Fibroblast of peridontal ligament (primary cell): ENCODE measurements around the gene UBE2O.

Source experiments
- DNase-seq: peaks from one replicate; pipeline ENCODE4 v3.0.0-alpha.2; 2010; ENCODE audit errors: extremely low read depth

UBE2O gene

DNA sequence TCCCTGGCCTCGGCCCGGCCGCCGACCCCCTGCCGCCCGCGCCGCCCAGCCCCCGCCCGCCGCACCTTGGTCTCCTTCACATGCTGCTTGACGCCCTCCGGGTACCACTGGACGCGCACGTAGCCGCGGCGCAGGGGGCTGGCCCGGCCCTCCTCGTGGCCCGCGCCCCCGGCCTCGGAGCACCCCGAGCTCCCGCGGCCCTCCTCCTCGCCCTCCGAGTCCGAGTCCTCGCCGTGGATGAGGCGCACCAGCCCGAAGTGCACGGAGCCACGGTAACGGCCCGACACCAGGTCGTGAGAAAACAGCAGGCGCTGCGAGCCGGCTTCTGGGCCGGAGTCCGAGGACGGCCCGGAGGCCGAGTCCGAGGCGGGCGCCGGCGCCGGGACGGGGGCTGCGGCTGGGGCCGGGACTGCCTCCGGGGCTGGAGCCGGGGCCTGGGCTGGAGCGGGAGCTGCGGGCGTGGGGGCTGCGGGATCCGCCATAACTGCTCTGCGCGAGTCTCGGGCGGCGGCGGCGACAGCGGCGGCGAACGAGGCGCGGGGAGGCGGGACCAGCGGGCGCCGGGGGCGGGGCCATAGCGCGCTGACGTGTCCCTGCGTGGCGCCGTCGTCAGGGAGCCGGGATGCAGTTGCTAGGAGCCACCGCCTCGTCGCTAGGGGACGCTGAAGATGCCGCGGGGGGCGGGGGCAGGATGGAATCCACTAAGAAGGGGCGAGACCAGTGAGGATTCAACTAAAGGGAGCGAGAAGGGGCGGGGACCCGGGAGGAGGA lies at the start of gene UBE2O:
Gene UBE2O (minus strand): TSS at position 493 of the 771 bp plus-strand sequence. CDS start 11 bp downstream, at position 482.
- DNase-seq: peak; percentile 72

GRCh38 chr17:76501827-76502307 lies 48.9 kb upstream of the UBE2O start:
- DNase-seq: no peak

DNA sequence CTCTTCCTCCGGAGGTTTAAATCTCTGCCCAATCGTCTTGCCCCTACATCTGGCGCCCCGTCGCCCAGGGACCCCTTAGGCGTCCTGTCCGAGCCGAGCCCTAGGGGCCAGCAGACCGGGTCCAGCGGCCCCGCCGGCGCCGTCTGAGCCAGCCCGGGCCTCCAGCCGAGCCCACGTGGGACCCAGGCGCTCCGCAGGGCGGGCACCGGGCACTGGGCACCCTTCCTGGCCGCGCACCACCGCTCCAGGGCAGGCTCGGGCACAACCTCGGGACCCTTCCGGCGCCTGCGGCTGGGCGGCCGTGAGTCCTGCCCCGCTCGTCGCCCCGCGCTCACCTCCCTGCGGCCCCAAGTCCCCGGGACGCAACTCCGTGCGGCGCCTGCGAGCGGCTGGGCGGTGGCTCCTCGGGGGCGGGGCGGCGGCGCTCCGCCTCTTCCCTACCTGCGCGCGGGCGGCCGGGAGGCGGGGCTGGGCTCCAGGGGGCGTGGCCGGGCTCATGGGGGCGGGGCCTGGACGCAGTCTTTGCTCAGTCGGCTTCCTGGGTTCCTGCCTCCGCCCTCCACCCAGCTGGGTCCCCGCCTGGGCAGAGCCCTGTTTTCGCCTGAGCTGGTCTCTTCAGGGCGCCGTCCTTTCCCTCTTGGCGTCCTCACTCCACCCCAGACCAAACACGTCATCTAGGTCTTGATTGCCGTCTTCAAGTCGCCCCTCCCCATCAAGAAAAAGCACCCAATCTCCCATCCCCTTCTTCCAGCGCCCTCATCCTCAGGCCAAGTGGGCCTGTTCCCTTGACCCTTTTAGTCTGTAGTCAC lies 48.3 kb upstream of the UBE2O start, which contains the start of gene RHBDF2:
Gene RHBDF2 (minus strand): TSS at position 406 of the 809 bp plus-strand sequence. CDS start 19,899 bp downstream, outside the sequence.
- DNase-seq: peak; percentile 51

DNA sequence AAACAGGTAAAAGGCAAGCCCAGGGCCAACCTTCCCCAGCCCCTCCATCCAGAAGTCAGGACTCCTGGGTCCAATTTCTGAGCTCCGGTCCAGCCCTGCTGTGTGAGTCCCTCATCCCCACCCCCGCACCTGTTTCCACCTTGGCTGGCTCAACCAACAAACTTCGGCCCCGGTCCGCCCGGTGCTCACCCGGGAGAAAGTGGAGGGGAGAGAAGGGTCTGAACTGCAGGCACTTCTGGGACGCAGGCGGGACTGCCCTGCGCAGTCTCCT lies 47.7 kb upstream of the UBE2O start:
- DNase-seq: no peak

GRCh38 chr17:76500074-76500746 lies 47.3 kb upstream of the UBE2O start:
- no peak for DNase-seq

GRCh38 chr17:76499267-76499667 lies 46.3 kb upstream of the UBE2O start:
- no peak for DNase-seq

DNA sequence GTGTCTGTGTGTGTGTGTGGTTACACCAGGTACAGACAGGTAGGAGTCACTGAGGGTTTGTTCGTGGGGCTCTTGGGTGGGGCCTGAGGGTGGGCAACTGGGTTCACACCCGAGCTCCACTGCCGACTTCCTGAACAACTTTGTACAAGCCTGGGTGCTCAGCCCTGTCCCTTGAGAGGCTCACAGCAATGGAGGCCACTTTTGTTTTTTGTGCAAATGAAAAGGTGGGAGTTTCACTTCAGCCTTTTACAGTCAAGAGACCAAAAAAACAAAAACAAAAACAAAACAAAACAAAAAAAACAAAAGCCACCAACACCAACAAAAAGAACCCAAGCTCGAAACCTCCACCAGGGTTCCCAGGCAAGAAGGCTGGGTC lies 45.9 kb upstream of the UBE2O start:
- no peak for DNase-seq

- peak; percentile 46 for DNase-seq
Observed at GRCh38 chr17:76497979-76498875, 45.3 kb upstream of the UBE2O start.

GRCh38 chr17:76497699-76497978 lies 44.7 kb upstream of the UBE2O start:
- no peak for DNase-seq

GRCh38 chr17:76496464-76496863 lies 43.5 kb upstream of the UBE2O start:
- DNase-seq: no peak

- DNase-seq: no peak
Observed at GRCh38 chr17:76495663-76496400, 42.9 kb upstream of the UBE2O start.

DNA sequence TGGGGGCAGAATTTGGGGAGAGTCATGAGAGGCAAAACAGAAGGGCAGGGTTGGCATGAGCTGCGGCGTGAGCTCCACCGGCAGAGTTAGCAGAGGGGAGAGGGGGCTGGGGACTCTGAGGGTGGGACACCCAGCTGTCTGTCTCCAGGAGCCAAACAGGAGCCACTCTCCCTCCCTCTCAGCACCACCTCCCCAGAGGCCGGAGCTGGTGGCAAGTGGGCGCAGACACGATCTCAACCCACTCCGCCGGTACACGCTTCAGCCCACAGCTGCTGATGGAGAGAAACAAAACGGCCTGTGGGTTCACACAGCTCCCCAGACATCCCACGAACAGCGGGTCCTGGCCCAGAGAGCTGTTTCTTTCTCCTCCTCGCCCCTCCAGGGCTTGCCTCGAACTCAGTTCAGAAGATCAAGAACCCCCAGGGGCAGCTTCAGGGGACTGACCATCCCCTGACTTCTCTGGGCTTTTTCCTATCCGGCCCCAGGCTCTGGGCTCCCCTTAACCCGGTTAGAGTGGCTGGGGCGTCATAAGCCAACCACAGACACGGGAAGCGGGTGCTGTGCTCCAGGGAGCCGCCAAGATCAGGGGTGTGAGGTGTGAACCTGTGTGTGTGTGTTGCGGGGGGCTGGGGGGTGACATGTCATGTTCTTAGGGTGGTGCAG lies 40.7 kb upstream of the UBE2O start:
- DNase-seq: no peak

GRCh38 chr17:76492989-76493501 lies 40.1 kb upstream of the UBE2O start:
- peak; percentile 66 for DNase-seq

- DNase-seq: no peak
Observed at GRCh38 chr17:76492123-76492988, 39.4 kb upstream of the UBE2O start.

GRCh38 chr17:76491271-76492122 lies 38.5 kb upstream of the UBE2O start:
- no peak for DNase-seq

- no peak for DNase-seq
Observed at GRCh38 chr17:76490112-76490710, 37.3 kb upstream of the UBE2O start.

DNA sequence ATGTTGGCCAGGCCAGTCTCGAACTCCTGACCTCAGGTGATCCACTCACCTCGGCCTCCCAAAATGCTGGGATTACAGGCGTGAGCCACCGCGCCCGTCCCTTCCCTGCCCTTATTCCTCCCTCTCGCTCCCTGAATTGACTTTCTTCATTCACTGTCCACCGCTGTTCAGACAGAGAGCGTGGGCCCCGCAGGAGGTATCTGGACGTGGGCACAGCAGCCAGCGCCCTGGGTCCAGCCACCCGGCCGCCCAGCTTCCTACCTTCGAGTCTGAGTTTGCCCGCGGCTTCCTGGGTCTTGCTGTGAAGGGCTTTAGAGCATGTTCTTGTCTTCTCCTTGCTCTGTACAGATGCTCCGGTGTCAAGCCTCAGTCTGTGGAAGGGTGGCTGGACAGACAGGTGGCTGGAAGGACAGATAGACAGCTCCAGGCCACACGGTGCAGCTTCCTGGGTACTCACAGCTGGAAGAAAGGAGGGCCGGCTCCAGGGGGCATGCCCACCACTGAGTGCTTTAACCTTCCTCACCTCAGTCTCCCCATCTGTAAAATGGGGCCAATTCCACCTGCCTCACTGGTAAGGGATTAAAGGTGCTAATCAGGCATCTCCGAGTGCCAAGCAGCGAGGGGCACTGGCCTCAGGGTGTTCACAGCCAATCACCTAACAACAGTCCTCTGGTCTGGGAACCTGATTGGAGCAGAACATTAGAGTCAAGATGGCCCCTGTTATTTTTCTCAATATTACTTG lies 34.7 kb upstream of the UBE2O start:
- DNase-seq: no peak
